Stimulated activated CD8-positive, alpha-beta memory T cell treated with anti-CD3 and anti-CD28 coated beads, Interleukin-12 subunit alpha, Interleukin-12 subunit beta, amount 100 ng/mL, for 24 hours (primary cell): ENCODE data around the gene ADCK2.
"Not testable (repeated sequence)": the region's sequence is repeated elsewhere in the genome, so short reads cannot be mapped to it uniquely, and the experiment has no call there.

ENCODE experiments used
- DNase-seq: peaks from one replicate; pipeline ENCODE4 v3.0.0-alpha.2; 2020; ENCODE audit errors: extremely low read depth

The ADCK2 gene

GRCh38 chr7:140695381-140695780 is 22.6 kb downstream of the ADCK2 start:
- DNase-seq, result no peak

DNA sequence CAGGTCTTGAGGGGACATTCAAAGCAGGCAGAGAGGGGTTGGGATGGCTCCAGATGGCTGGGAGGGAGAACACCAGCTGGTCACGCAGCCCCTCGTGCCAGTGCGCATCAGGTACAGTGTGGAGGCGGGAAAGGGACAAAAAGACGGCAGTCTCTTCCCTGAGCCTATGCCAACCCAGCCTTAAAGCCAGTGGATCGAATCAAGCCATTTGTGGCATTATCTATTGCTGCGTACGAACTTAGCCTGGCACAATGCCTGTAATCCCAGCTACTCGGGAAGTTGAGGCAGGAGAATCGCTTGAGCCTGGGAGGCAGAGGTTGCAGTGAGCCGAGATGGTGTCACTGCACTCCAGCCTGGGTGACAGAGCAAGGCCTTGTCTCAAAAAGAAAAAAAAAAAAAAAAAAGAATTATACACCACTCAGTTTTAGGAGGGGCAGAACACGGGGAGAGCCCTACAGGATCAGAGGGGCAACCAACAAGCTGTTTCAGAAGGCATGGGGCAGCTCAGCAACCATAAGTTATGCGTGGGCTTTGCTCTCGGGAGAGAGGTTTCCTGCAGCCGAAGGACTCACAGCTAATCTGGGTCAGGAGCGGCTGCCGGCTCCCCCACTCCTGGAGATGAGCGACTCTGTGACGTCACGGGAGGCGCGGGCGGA is 23.4 kb downstream of the ADCK2 start:
- DNase-seq, result peak; percentile 89

GRCh38 chr7:140696680-140697446 is 24.1 kb downstream of the ADCK2 start, which contains the start of gene NDUFB2:
Gene NDUFB2, plus strand, starts transcription at chr7:140696708. Its CDS starts 37 bp downstream, at chr7:140696745.
- DNase-seq, result peak; percentile 39

- no peak for DNase-seq
Observed at GRCh38 chr7:140697447-140698143, 24.9 kb downstream of the ADCK2 start.

DNA sequence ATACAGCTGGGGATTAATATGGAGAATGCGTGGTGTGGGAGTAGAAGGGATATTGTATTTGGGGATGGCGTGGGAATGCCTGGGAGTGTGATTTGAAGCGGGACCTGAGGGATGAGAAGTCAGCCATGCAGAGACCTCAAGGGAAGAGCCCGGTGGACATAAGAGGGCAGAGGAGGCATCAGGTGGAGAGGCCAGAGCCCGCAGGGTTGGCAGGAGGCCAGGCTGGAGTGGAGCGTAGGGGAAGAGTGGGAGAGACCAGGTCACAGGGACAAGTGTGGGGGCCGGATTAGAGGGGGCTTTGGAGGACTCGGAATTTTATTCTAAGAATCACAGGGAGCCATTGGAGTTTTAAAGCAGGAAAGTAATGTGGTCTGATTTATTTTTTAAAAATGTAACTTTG is 25.7 kb downstream of the ADCK2 start:
- DNase-seq, result no peak

GRCh38 chr7:140702774-140703173 is 30.0 kb downstream of the ADCK2 start:
- DNase-seq, result no peak

DNA sequence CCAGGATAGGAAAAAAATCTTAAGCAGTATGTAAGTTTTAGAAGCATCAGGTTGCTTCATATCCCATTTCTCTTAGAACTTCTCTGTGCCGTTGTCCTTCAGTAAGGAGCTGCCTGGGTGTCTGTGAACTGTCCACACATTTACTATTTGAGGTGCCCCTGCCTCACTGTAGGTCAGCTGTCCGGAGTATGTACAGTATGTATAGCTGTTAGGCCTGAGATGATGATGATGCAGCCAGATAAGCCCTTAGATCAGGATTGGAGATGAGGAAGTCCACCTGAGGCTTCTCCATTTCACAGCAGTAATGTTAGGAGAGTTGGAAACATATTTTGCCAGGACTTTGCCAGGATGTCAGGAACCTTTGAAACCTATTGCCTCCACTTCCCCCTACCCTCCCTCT is 31.5 kb downstream of the ADCK2 start:
- no peak for DNase-seq

GRCh38 chr7:140707132-140707531 is 34.4 kb downstream of the ADCK2 start:
- DNase-seq, result no peak

- DNase-seq, result not testable (repeated sequence)
Observed at GRCh38 chr7:140708764-140709163, 36.0 kb downstream of the ADCK2 start.

GRCh38 chr7:140712392-140712791 is 39.6 kb downstream of the ADCK2 start:
- not testable (repeated sequence) for DNase-seq

DNA sequence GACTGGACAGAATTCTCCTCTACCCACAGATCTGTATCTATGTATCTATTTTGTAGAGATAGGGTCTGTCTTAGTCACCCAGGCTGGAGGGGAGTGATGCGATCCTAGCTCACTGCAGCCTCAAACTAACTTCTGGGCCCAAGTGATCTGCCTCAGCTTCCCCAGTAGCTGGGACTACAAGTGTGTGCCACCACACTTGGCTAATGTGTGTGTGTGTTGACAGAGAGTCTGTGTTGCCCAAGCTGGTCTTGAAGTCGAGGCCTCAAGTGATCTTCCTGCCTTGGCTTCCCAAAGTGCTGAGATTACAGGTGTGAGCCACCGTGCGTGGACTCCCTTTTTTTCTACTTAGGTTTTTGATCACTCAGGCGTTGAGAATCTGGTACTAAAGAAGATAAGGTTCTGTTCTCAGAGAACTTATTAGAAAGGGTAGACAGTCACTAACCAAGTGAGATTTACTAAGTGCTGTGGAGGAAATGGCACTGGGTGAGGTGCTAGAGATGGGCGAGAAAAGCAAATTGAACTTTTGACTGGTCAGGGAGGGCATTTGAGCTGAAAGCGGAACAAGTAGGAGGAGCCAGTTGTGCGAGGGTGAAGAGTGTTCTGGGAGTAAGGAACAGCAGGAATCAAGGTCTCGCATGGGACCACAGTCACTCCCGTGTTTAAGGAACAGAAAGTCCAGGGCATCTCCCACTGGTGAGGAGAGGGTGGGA is 41.7 kb downstream of the ADCK2 start:
- DNase-seq, result no peak

DNA sequence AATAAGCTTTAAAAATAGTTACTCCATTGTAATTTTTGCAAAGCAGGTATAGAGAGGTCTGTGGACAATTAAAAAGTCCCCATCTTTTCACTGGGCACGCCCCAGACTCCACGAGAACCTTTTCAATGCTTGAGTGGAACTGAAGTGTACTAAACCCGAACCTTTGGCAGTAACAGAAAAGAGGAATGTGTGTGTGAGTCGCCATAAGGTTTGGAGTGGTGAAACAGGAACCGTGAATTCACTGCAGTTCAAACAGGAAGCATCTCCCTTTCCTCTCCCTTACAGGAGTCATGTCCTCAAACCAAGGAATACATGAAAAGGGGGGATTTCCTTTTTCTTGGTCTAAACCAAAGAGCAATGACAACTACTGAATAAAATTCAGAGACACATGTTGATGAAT is 47.0 kb downstream of the ADCK2 start:
- no peak for DNase-seq

GRCh38 chr7:140722254-140722653 is 49.5 kb downstream of the ADCK2 start:
- no peak for DNase-seq

DNA sequence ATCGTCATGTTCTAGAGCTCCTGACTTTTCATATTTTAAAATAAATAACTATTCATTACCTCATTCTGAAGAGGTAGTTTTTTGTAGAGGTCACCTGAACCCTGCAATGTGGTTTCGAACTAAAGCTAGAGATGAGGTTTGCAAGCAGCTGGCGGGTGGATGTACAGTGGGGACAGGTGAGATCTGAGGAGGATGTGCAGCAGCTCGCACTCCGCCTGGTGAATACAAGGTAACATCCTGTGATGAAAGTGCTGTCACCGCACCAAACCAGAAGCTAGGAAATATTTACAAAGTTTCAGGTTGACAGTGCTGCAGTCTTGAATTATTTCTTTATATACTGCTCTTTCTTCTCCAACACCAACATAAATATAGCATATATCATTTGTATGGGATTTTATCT is 50.3 kb downstream of the ADCK2 start:
- DNase-seq, result no peak

DNA sequence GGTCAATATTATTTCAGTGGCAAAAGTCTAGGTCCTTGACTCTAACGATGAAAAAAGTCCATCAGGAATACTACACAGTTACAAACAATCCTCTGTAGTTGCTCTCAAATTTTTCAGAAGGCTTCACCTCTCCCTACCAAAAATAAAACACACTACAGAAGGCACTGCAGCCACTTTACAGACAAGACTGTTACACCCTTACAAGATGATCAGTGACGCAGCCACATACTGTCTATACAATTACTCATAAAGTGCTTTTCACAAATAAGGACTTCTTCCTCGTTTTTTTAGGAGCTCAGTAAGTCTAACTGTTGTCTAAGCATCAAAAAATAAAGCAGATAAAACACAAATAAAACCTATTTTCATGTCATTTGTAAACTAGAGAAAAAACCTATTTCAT is 50.8 kb downstream of the ADCK2 start:
- DNase-seq, result no peak

DNA sequence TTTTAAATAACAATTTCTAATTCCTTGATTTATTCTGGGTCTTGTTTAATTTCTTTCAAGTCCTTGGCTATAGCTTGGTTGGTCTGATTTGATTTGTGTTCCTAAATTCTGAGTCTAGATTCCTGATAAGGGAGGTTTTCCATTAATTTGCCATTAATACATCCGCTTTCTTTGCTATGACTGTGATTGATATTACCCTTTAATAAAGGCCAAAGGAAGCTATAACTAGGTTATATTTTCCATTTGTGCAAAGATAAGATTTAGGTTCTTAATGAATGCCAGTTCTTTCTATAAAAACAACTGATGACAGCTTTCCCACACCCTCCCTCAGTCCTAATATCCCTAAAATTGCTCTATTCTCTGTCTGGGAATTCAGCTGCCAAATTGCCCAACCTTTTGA is 52.0 kb downstream of the ADCK2 start:
- no peak for DNase-seq

DNA sequence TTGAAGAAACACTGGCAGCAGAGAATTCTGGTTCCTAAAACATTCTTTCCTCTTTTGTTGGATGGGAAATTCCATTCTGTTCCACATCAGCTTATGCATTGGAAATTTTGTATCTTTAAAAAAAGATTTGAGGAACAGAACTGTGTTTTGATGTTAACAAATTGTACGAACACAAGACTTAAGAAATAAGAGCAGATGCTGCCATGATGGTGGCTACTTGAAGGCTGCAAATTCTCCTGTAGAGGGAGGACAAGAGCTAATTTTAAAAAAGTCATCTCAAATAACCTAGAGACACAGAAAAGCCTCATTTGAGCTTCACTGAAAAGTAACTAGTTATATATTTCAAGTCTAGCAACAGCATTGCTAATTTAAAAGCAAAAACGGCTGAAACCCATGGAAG is 53.5 kb downstream of the ADCK2 start:
- no peak for DNase-seq

- DNase-seq, result no peak
Observed at GRCh38 chr7:140732416-140732815, 59.7 kb downstream of the ADCK2 start.

DNA sequence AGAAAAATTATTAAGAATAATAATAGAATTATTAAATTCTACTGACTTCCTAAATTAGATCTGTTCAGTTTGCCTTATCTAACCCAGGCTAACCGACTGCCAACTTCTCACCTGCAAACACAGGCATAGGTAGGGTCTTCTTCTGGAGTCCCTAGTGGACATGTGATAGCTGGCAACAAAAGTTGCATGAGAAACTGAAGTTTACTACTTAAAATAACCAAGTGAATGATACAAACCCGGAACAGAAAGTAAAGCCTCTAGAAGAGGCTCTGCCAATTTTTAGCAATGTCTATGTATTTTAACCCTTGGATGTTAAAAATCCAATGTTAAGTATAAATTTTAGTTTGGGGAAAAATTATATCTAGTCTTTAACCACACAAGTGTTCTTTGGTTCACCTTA is 61.4 kb downstream of the ADCK2 start:
- no peak for DNase-seq

DNA sequence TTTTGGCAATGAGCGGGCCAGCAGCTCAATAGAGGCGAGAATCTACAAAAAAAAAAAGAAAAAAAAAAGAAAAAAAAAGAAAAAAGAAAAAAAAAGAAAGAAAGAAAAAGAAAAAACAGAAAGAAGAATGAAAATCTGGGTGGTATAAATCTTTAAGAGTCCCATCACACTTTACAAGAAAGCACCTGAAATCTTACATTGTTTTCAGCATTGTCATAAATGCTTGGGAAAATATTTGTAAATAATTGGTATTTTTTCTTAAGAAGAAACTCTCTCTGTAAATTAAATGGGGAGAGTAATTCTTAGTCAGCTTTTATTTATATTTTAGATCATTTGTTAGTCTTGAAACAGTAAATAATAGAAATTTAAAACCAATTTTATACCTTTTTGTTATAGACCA is 62.0 kb downstream of the ADCK2 start:
- no peak for DNase-seq

- no peak for DNase-seq
Observed at GRCh38 chr7:140738280-140738679, 65.5 kb downstream of the ADCK2 start.

- not testable (repeated sequence) for DNase-seq
Observed at GRCh38 chr7:140743255-140743654, 70.5 kb downstream of the ADCK2 start.
